Fibroblast of mammary gland (primary cell): Measurements from ENCODE around the gene TRAPPC5.

Experiments used
- DNase-seq: peaks from one replicate; pipeline ENCODE4 v3.0.0-alpha.2; 2010; ENCODE audit warnings: low read depth
- H3K4me3 ChIP-seq: 2 replicates; pipeline ENCODE4 v1.5.1; 2011; ENCODE audit warnings: low read depth, mild to moderate bottlenecking, low read length, moderate library complexity; ENCODE audit not compliant: control insufficient read depth
- CTCF ChIP-seq: conservative IDR thresholded peaks from 2 replicates; pipeline ENCODE4 v1.5.1; 2011; ENCODE audit warnings: low read depth, low read length, inconsistent platforms; ENCODE audit not compliant: control insufficient read depth, insufficient read depth

The TRAPPC5 gene

GRCh38 chr19:7655581-7655980 is 25.1 kb upstream of the TRAPPC5 start:
- no peak for DNase-seq
- TF ChIP-seq CTCF = no peak
- H3K4me3 ChIP-seq = no peak overlapping the region

GRCh38 chr19:7657131-7657751 is 23.4 kb upstream of the TRAPPC5 start:
- TF ChIP-seq CTCF = no peak

GRCh38 chr19:7658219-7658686 is 22.4 kb upstream of the TRAPPC5 start:
- TF ChIP-seq CTCF = no peak
- no peak for DNase-seq
- H3K4me3 ChIP-seq = no peak overlapping the region

More at GRCh38 chr19:7657131-7657751, 23.4 kb upstream of the TRAPPC5 start:
- peak; percentile 12 for DNase-seq
- no peak overlapping the region for H3K4me3 ChIP-seq

- TF ChIP-seq CTCF = no peak
- DNase-seq = no peak
- H3K4me3 ChIP-seq = no peak overlapping the region
These were observed 18.7 kb upstream of the TRAPPC5 start for GRCh38 chr19:7661744-7662538.

- no peak for DNase-seq
- TF ChIP-seq CTCF = no peak
- no peak overlapping the region for H3K4me3 ChIP-seq
These were observed 18.0 kb upstream of the TRAPPC5 start for GRCh38 chr19:7662657-7663056.

GRCh38 chr19:7663706-7664105 is 16.9 kb upstream of the TRAPPC5 start:
- no peak overlapping the region for H3K4me3 ChIP-seq
- no peak for DNase-seq
- no peak for TF ChIP-seq CTCF
